GM21423 (cell line): Measurements from ENCODE around the gene P2RX2.
"Not testable (repeated sequence)": the region's sequence is repeated elsewhere in the genome, so short reads cannot be mapped to it uniquely, and the experiment has no call there.

Experiments used
- ATAC-seq: cut with Tn5 transposase; IDR thresholded peaks from one replicate; pipeline ENCODE4 v1.9.1; 2021; ENCODE audit warnings: mild to moderate bottlenecking, moderate library complexity; ENCODE audit not compliant: unreplicated experiment

P2RX2 gene

GRCh38 chr12:132582582-132583410 is 35.8 kb upstream of the P2RX2 start:
- no peak for ATAC-seq

DNA sequence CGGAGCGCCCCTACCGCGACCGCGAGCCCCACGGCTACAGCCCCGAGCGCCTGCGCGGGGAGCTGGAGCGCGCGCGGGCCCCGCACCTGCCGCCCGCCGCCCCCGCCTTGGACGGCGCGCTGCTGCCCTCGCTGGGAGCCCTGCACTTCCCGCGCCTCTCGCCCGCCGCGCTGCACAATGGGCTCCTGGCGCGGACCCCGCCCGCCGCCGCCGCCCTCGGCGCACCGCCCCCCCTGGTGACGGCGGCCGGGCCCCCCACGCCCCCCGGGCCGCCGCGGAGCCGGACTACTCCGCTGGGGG is 35.2 kb upstream of the P2RX2 start:
- no peak for ATAC-seq

GRCh38 chr12:132583736-132584135 is 34.8 kb upstream of the P2RX2 start:
- ATAC-seq, result no peak

DNA sequence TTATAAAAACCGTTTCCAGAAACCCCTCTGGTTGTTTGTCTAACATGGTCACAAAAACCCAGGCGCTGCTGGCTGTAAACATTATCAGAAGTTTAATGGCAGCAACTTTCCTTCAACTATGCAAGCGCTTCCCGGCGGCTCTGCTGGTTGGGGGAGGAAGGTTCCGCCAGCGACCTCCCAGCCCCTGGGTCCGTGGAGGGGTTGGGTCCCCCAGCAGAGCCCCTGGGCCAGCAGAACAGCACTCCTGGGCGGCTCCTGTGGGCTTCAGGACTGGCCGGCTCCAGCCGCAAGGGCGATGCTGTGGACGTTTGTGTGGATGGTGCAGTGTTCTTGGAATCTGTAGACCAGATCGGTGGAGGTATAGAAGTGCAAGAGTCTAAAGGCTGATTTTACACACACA is 34.1 kb upstream of the P2RX2 start:
- ATAC-seq, result no peak

- ATAC-seq, result no peak
These were observed 33.4 kb upstream of the P2RX2 start for GRCh38 chr12:132585177-132585576.

DNA sequence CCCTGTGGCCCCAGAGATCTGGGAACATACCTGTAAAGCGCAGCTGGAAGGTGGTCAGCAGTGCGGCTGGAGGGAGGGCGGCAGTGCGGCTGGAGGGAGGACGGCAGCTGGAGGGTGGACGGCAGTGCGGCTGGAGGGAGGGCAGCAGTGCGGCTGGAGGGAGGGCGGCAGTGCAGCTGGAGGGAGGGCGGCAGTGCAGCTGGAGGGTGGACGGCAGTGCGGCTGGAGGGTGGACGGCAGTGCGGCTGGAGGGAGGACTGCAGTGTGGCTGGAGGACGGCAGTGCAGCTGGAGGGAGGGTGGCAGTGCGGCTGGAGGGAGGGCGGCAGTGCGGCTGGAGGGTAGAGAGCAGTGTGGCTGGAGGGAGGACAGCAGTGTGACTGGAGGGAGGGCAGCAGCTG is 31.6 kb upstream of the P2RX2 start:
- ATAC-seq, result no peak

GRCh38 chr12:132587781-132588180 is 30.8 kb upstream of the P2RX2 start:
- ATAC-seq, result no peak

- ATAC-seq, result no peak
These were observed 30.3 kb upstream of the P2RX2 start for GRCh38 chr12:132588319-132588718.

GRCh38 chr12:132588821-132589669 is 29.5 kb upstream of the P2RX2 start:
- ATAC-seq, result no peak

DNA sequence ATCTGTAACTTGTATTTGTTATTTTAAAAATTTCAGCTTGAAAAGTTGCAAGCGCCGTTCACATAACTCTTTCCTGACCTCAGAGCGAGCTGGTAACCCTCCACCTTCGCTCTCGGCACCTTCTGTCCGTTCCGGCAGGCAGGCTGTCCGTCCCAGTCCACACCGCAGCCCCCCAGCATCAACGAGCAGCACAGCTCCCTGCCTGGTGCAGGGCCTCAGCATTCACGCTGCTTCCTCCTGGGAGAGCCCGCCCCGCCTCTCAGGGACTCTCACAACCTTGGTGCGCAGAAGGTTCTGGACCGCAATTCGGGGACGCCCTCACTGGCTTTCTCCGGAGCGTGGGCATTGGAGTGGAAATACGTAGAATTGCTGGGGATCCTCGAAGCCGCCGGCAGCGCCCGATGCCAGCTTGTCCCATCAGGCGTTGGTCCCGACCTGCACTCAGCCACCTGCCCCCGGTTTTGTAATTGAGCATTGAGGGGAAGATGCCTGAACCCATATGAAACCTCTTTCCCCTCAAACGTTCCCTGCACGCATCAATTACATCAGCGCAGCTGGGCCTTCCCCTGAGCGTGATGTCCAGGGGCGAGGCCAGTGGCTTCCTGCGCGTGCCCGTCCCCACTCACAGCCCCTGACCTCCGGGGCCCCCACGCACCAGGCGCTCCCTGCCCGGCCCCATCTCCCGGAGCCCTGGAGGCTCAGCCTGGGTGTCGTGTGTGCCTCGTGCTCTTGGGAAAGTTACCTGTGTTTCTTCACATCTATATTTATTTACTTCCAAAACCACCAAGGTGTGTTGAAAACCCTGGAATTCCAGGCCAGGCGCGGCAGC is 27.3 kb upstream of the P2RX2 start:
- ATAC-seq, result no peak

DNA sequence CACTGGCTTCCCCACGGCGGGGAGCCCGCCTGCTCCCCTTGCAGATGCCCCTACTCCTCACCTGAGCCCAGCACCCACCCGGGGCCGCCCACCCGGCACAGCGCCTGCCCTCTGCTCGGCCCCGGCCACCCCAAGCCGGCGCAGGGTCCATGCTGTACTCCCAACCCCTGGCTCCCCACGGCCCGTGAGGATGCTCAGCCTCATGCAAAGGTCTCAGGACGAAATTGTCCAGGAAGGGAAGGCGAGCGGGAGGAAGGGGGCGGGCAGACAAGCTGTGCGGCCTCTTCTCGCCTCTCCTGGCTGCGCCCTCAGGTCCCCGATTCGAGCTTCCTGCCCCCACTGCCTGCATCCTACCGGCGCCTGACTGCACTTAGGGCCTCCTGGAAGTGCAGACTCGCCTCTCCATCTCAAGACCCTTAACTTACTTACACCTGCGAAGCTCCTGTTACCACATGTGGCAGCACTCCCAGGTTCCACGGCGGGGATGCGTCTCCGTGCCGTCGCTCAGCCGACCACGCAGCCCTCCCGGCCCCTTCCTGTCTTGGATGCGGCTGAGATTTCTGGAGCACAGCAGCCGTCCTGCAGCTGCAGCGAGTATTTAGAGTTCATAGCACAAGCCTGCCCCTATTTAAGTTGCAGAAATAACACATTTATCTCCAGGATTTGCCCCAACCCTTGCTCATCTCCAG is 26.1 kb upstream of the P2RX2 start:
- ATAC-seq, result no peak

GRCh38 chr12:132593071-132593470 is 25.5 kb upstream of the P2RX2 start:
- no peak for ATAC-seq

DNA sequence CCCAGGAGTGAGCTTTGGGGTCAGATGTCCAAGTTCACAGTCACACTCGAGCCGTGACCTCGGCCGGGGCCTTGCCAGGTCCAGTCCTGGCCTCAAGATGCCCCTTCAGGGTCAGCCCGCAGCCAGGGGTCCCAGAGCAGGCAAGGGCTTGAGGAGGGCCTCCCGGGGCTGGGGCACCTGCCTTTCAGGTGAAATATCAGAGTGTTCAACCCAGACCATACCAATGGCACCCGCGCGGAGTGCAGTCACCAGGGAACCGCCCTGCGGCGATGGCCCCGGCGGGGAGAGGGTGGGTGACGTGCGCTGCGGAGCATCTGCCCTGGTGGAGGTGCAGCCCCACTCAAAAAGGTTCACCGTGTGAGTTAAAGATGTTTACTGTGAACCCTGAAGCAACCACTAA is 25.1 kb upstream of the P2RX2 start:
- no peak for ATAC-seq

- peak; percentile 55 for ATAC-seq
These were observed 24.6 kb upstream of the P2RX2 start for GRCh38 chr12:132593938-132594358.

- no peak for ATAC-seq
These were observed 23.4 kb upstream of the P2RX2 start for GRCh38 chr12:132595183-132595582.

DNA sequence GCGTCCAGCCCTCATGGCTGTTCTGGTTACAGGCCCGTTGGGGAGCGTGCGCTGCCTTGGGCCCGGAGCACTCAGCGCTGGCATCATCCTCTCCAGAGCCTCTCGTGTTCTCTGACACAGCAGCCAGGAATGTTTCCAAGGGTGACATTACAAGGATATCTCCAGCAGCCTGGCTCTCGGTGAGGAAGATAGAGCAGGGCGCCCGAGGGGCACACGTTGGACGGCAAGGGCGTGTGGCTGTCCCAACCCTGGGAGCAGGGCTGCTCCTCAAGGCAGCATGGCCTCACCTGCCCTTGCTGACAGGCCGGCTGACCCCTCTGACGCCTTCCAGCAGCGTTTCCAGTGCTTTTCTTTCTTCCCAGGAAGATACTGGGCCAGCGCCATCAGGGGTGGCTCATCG is 22.6 kb upstream of the P2RX2 start:
- ATAC-seq, result no peak

GRCh38 chr12:132597333-132598316 is 21.0 kb upstream of the P2RX2 start:
- no peak for ATAC-seq

- ATAC-seq, result not testable (repeated sequence)
These were observed 19.1 kb upstream of the P2RX2 start for GRCh38 chr12:132599502-132599901.
